Stimulated activated naive CD8-positive, alpha-beta T cell treated with anti-CD3 and anti-CD28 coated beads, Interleukin-15, Interleukin-2, amounts not matched to agents 100 ng/mL and 50 ng/mL, for 24 hours (primary cell): ENCODE measurements around the gene GPRIN3.

Experiments
- H3K27ac Mint-ChIP-seq: one replicate; pipeline ENCODE4 v1.8.0; 2021; ENCODE audit warnings: mild to moderate bottlenecking, mixed read lengths
- H3K27me3 Mint-ChIP-seq: one replicate; pipeline ENCODE4 v1.8.0; 2021; ENCODE audit warnings: mixed read lengths
- H3K36me3 Mint-ChIP-seq: one replicate; pipeline ENCODE4 v1.8.0; 2021; ENCODE audit warnings: low read depth, mixed read lengths
- H3K4me1 Mint-ChIP-seq: one replicate; pipeline ENCODE4 v1.8.0; 2021; ENCODE audit warnings: low read depth, mixed read lengths
- H3K4me3 Mint-ChIP-seq: one replicate; pipeline ENCODE4 v1.8.0; 2021; ENCODE audit warnings: mild to moderate bottlenecking, mixed read lengths
- H3K9me3 Mint-ChIP-seq: one replicate; pipeline ENCODE4 v1.8.0; 2021; ENCODE audit warnings: mixed read lengths

Gene GPRIN3

GRCh38 chr4:89290727-89291516, 16.7 kb downstream of the GPRIN3 start:
- Mint-ChIP-seq H3K4me3 (peak overlapping the region; percentile 75), H3K27ac (peak overlapping the region; percentile 94), H3K36me3 (peaks cover 5% of the 10 kb centered on the region), H3K27me3 (no peaks in the 10 kb centered on the region), H3K9me3 (no peaks in the 10 kb centered on the region), H3K4me1 (peaks cover 98% of the 10 kb centered on the region)

- H3K27ac Mint-ChIP-seq: peak overlapping the region; percentile 94
- peaks cover 99% of the 10 kb centered on the region for H3K4me1 Mint-ChIP-seq
- H3K9me3 Mint-ChIP-seq: no peaks in the 10 kb centered on the region
- H3K27me3 Mint-ChIP-seq: no peaks in the 10 kb centered on the region
- H3K4me3 Mint-ChIP-seq: peak overlapping the region; percentile 75
- H3K36me3 Mint-ChIP-seq: peaks cover 5% of the 10 kb centered on the region
Measured at GRCh38 chr4:89289312-89289711, 18.3 kb downstream of the GPRIN3 start.

- Mint-ChIP-seq H3K36me3 (peaks cover 5% of the 10 kb centered on the region), H3K4me1 (peaks cover 99% of the 10 kb centered on the region), H3K4me3 (peak overlapping the region; percentile 75), H3K27ac (peak overlapping the region; percentile 94), H3K9me3 (no peaks in the 10 kb centered on the region), H3K27me3 (no peaks in the 10 kb centered on the region)
Measured at GRCh38 chr4:89288430-89288829, 19.2 kb downstream of the GPRIN3 start.

- Mint-ChIP-seq H3K4me1 (peaks cover 99% of the 10 kb centered on the region), H3K27me3 (no peaks in the 10 kb centered on the region), H3K4me3 (peak overlapping the region; percentile 11), H3K27ac (peak overlapping the region; percentile 94), H3K36me3 (peaks cover 5% of the 10 kb centered on the region), H3K9me3 (no peaks in the 10 kb centered on the region)
Measured at GRCh38 chr4:89287945-89288344, 19.7 kb downstream of the GPRIN3 start.

GRCh38 chr4:89285745-89286144, 21.9 kb downstream of the GPRIN3 start:
- H3K27ac Mint-ChIP-seq: peak overlapping the region; percentile 56
- H3K4me1 Mint-ChIP-seq: peaks cover 94% of the 10 kb centered on the region
- H3K9me3 Mint-ChIP-seq: no peaks in the 10 kb centered on the region
- H3K27me3 Mint-ChIP-seq: no peaks in the 10 kb centered on the region
- H3K4me3 Mint-ChIP-seq: peak overlapping the region; percentile 38
- no peaks in the 10 kb centered on the region for H3K36me3 Mint-ChIP-seq

GRCh38 chr4:89284828-89285227, 22.8 kb downstream of the GPRIN3 start:
- H3K4me1 Mint-ChIP-seq: peaks cover 85% of the 10 kb centered on the region
- H3K9me3 Mint-ChIP-seq: no peaks in the 10 kb centered on the region
- peak overlapping the region; percentile 90 for H3K27ac Mint-ChIP-seq
- peak overlapping the region; percentile 15 for H3K4me3 Mint-ChIP-seq
- H3K36me3 Mint-ChIP-seq: no peaks in the 10 kb centered on the region
- H3K27me3 Mint-ChIP-seq: no peaks in the 10 kb centered on the region

- no peaks in the 10 kb centered on the region for H3K36me3 Mint-ChIP-seq
- H3K4me1 Mint-ChIP-seq: peaks cover 77% of the 10 kb centered on the region
- peak overlapping the region; percentile 90 for H3K27ac Mint-ChIP-seq
- no peaks in the 10 kb centered on the region for H3K9me3 Mint-ChIP-seq
- H3K4me3 Mint-ChIP-seq: peak overlapping the region; percentile 17
- H3K27me3 Mint-ChIP-seq: no peaks in the 10 kb centered on the region
Measured at GRCh38 chr4:89284020-89284424, 23.6 kb downstream of the GPRIN3 start.

- peak overlapping the region; percentile 35 for H3K4me3 Mint-ChIP-seq
- H3K4me1 Mint-ChIP-seq: peaks cover 71% of the 10 kb centered on the region
- H3K9me3 Mint-ChIP-seq: no peaks in the 10 kb centered on the region
- H3K27me3 Mint-ChIP-seq: no peaks in the 10 kb centered on the region
- H3K27ac Mint-ChIP-seq: peak overlapping the region; percentile 90
- H3K36me3 Mint-ChIP-seq: no peaks in the 10 kb centered on the region
Measured at GRCh38 chr4:89283226-89284009, 24.2 kb downstream of the GPRIN3 start.

GRCh38 chr4:89279385-89279784, 28.2 kb downstream of the GPRIN3 start:
- Mint-ChIP-seq H3K9me3 (peaks cover 5% of the 10 kb centered on the region), H3K4me3 (no peak overlapping the region), H3K36me3 (peaks cover 7% of the 10 kb centered on the region), H3K4me1 (peaks cover 32% of the 10 kb centered on the region), H3K27ac (no peak overlapping the region), H3K27me3 (no peaks in the 10 kb centered on the region)

- Mint-ChIP-seq H3K4me3 (no peak overlapping the region), H3K27me3 (no peaks in the 10 kb centered on the region), H3K27ac (no peak overlapping the region), H3K9me3 (peaks cover 5% of the 10 kb centered on the region), H3K4me1 (peaks cover 21% of the 10 kb centered on the region), H3K36me3 (peaks cover 7% of the 10 kb centered on the region)
Measured at GRCh38 chr4:89277412-89277811, 30.2 kb downstream of the GPRIN3 start.

- no peak overlapping the region for H3K27ac Mint-ChIP-seq
- H3K4me1 Mint-ChIP-seq: peaks cover 21% of the 10 kb centered on the region
- peaks cover 5% of the 10 kb centered on the region for H3K9me3 Mint-ChIP-seq
- H3K36me3 Mint-ChIP-seq: peaks cover 11% of the 10 kb centered on the region
- no peak overlapping the region for H3K4me3 Mint-ChIP-seq
- H3K27me3 Mint-ChIP-seq: no peaks in the 10 kb centered on the region
Measured at GRCh38 chr4:89276296-89276695, 31.3 kb downstream of the GPRIN3 start.

- Mint-ChIP-seq H3K9me3 (peaks cover 5% of the 10 kb centered on the region), H3K36me3 (peaks cover 11% of the 10 kb centered on the region), H3K27ac (no peak overlapping the region), H3K4me3 (no peak overlapping the region), H3K27me3 (no peaks in the 10 kb centered on the region), H3K4me1 (peaks cover 27% of the 10 kb centered on the region)
Measured at GRCh38 chr4:89275587-89275986, 32.0 kb downstream of the GPRIN3 start.

GRCh38 chr4:89273741-89274141, 33.9 kb downstream of the GPRIN3 start:
- H3K27ac Mint-ChIP-seq: no peak overlapping the region
- H3K4me3 Mint-ChIP-seq: no peak overlapping the region
- H3K36me3 Mint-ChIP-seq: peaks cover 11% of the 10 kb centered on the region

GRCh38 chr4:89270792-89271191, 36.8 kb downstream of the GPRIN3 start:
- peak overlapping the region; percentile 6 for H3K27ac Mint-ChIP-seq
- H3K9me3 Mint-ChIP-seq: no peaks in the 10 kb centered on the region
- no peak overlapping the region for H3K4me3 Mint-ChIP-seq
- peaks cover 48% of the 10 kb centered on the region for H3K4me1 Mint-ChIP-seq
- no peaks in the 10 kb centered on the region for H3K27me3 Mint-ChIP-seq
- H3K36me3 Mint-ChIP-seq: peaks cover 4% of the 10 kb centered on the region

More at GRCh38 chr4:89273741-89274141, 33.9 kb downstream of the GPRIN3 start:
- H3K27me3 Mint-ChIP-seq: no peaks in the 10 kb centered on the region
- H3K9me3 Mint-ChIP-seq: peaks cover 5% of the 10 kb centered on the region
- peaks cover 38% of the 10 kb centered on the region for H3K4me1 Mint-ChIP-seq

GRCh38 chr4:89269121-89269666, 38.4 kb downstream of the GPRIN3 start:
- Mint-ChIP-seq H3K27ac (no peak overlapping the region), H3K36me3 (peaks cover 11% of the 10 kb centered on the region)

More at GRCh38 chr4:89269121-89269666, 38.4 kb downstream of the GPRIN3 start:
- H3K4me3 Mint-ChIP-seq: no peak overlapping the region
- H3K9me3 Mint-ChIP-seq: peaks cover 4% of the 10 kb centered on the region
- peaks cover 55% of the 10 kb centered on the region for H3K4me1 Mint-ChIP-seq
- no peaks in the 10 kb centered on the region for H3K27me3 Mint-ChIP-seq
